PC-3 (cell line): ENCODE measurements around the gene CALCOCO2. TPM values are rescaled to one million over a fixed set of nuclear protein-coding genes. Genes with fewer than 3 reads are reported as not detected.

Source experiments
- ATAC-seq: fragments of 200-7000 bp; cut with Tn5 transposase; 2 replicates; pipeline ENCODE4 v1.9.1; 2020; ENCODE audit warnings: mild to moderate bottlenecking, moderate library complexity
- BruUV-seq: library from RNA; stranded (reverse); fragments of 400-500 nt; replicated peaks from 2 replicates; lab custom pipeline; 2021; lab: Mats Ljungman, UMichigan
- CTCF ChIA-PET: fragments of 300-600 bp; sonication (Branson Sonifier 250); formaldehyde crosslinking; loops from one replicate; lab custom pipeline; 2022; ENCODE audit warnings: antibody characterized with exemption; lab: Charles Lee
- POLR2A ChIA-PET: fragments of 300-600 bp; sonication (Branson Sonifier 250); formaldehyde crosslinking; loops from one replicate; lab custom pipeline; 2022; ENCODE audit warnings: antibody characterized with exemption; ENCODE audit not compliant: unreplicated experiment; lab: Charles Lee
- DNase-seq: peaks from one replicate; pipeline ENCODE4 v3.0.0-alpha.2; 2015
- H2AFZ ChIP-seq: fragments of 300-600 bp; sonication (generic); 2 replicates; pipeline ENCODE4 v1.6.0; 2016; ENCODE audit warnings: antibody characterized with exemption, low read length
- H3F3A ChIP-seq: fragments of 300-600 bp; sonication (generic); one replicate; pipeline ENCODE4 v1.6.0; 2017; ENCODE audit warnings: antibody characterized with exemption, low read length, control low read depth, mild to moderate bottlenecking; ENCODE audit not compliant: unreplicated experiment
- H3K27ac ChIP-seq: fragments of 300-600 bp; sonication (generic); 2 replicates; pipeline ENCODE4 v1.5.1; 2016; ENCODE audit warnings: mild to moderate bottlenecking, low read length
- H3K27me3 ChIP-seq: fragments of 300-600 bp; sonication (generic); 2 replicates; pipeline ENCODE4 v1.6.1; 2016; ENCODE audit warnings: low read length, mixed read lengths
- H3K36me3 ChIP-seq: fragments of 300-600 bp; sonication (generic); 2 replicates; pipeline ENCODE4 v1.6.1; 2016; ENCODE audit warnings: low read depth, mixed run types, low read length, mixed read lengths
- H3K4me1 ChIP-seq: fragments of 300-600 bp; sonication (generic); 2 replicates; pipeline ENCODE4 v1.5.1; 2016; ENCODE audit warnings: low read length; ENCODE audit not compliant: insufficient read depth
- H3K4me2 ChIP-seq: fragments of 300-600 bp; sonication (generic); 2 replicates; pipeline ENCODE4 v1.6.0; 2016; ENCODE audit warnings: low read length
- H3K4me3 ChIP-seq: fragments of 300-600 bp; sonication (generic); 2 replicates; pipeline ENCODE4 v1.5.1; 2016; ENCODE audit warnings: mild to moderate bottlenecking, low read length, mixed read lengths
- H3K79me2 ChIP-seq: fragments of 300-600 bp; sonication (generic); 2 replicates; pipeline ENCODE4 v1.6.1; 2017; ENCODE audit warnings: low read length, mixed read lengths
- H3K9ac ChIP-seq: fragments of 300-600 bp; sonication (generic); 2 replicates; pipeline ENCODE4 v1.6.0; 2016; ENCODE audit warnings: mild to moderate bottlenecking, low read length
- H3K9me2 ChIP-seq: fragments of 300-600 bp; sonication (generic); replicated peaks from 2 replicates; pipeline ENCODE4 v1.6.1; 2016; ENCODE audit warnings: mixed run types, low read length, mixed read lengths
- H3K9me3 ChIP-seq: fragments of 300-600 bp; sonication (generic); 2 replicates; pipeline ENCODE4 v1.6.1; 2016; ENCODE audit warnings: low read length, mixed read lengths
- H4K20me1 ChIP-seq: fragments of 300-600 bp; sonication (generic); 2 replicates; pipeline ENCODE4 v1.6.1; 2016; ENCODE audit warnings: low read length, mixed read lengths
- EZH2 ChIP-seq: fragments of 300-600 bp; sonication (generic); IDR thresholded peaks from one replicate; pipeline ENCODE4 v1.6.1; 2017; ENCODE audit warnings: antibody characterized with exemption, mild to moderate bottlenecking, low read length; ENCODE audit not compliant: unreplicated experiment
- EZH2phosphoT487 ChIP-seq: fragments of 300-600 bp; sonication (generic); IDR thresholded peaks from 2 replicates; pipeline ENCODE4 v1.6.1; 2018; ENCODE audit warnings: mild to moderate bottlenecking, antibody characterized with exemption, low read length, borderline replicate concordance
- intact Hi-C: fragments of 100-400 bp; cut with micrococcal nuclease; formaldehyde crosslinking; loops from 2 replicates; pipeline ENCODE4 v1.9.0; 2023
- total RNA-seq: library from RNA; depleted of rRNA; stranded (reverse); fragments of >200 nt; gene quantifications from 2 replicates; pipeline ENCODE4 v1.2.3, GENCODE V29; 2014
- TF ChIP-seq, protein P1 (sequence below): fragments of 300-600 bp; sonication (generic); conservative IDR thresholded peaks from 2 replicates; pipeline ENCODE4 v1.5.1; 2017; ENCODE audit warnings: antibody characterized with exemption, low read depth, mild to moderate bottlenecking, low read length

The CALCOCO2 gene
- total RNA-seq, 1 experiment from 2014 or later, result 47.2 TPM

DNA sequence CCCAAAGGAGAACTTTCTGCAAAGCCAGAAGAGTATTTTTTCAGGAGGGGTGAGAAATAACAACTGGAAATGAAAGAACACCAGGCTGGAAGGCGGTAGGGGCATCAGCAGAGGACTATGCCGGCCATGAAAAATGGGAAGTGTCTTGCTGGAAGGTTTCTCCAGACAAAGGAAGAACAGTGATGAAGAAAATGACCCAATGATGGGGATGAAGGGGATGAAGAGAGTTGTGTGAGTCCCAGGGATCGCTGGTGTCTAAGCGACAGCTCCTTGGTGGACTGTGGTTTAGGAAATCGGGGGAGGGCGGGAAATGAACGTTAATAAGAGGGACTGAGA, 14.4 kb upstream of the CALCOCO2 start:
- Histone ChIP-seq H3F3A (no peaks in the 10 kb centered on the region), H4K20me1 (no peaks in the 10 kb centered on the region), H3K9me3 (no peaks in the 10 kb centered on the region), H2AFZ (peak overlapping the region; percentile 89), H3K9me2 (no peaks in the 10 kb centered on the region), H3K27me3 (no peaks in the 10 kb centered on the region), H3K4me3 (peak overlapping the region; percentile 65), H3K36me3 (no peaks in the 10 kb centered on the region), H3K9ac (no peak overlapping the region), H3K4me1 (peaks cover 12% of the 10 kb centered on the region), H3K27ac (no peak overlapping the region), H3K4me2 (peak overlapping the region; percentile 87), H3K79me2 (no peaks in the 10 kb centered on the region)
- no peak for DNase-seq
- ATAC-seq, result no peak
- ChIA-PET POLR2A (interaction anchor here (0.6 kb wide), 1 partner anchor 76 kb away, joined by 5 read pairs; the partner anchor contains the start of gene ATP5MC1), CTCF (interaction anchor here (0.6 to 2.8 kb wide), 4 partner anchors 9 to 145 kb away, joined by 4 to 26 read pairs (median 4); no protein-coding TSS in a partner anchor)
- intact Hi-C loops, result no loop called here
- TF ChIP-seq EZH2phosphoT487, result no peak
- TF ChIP-seq, protein P1, sequence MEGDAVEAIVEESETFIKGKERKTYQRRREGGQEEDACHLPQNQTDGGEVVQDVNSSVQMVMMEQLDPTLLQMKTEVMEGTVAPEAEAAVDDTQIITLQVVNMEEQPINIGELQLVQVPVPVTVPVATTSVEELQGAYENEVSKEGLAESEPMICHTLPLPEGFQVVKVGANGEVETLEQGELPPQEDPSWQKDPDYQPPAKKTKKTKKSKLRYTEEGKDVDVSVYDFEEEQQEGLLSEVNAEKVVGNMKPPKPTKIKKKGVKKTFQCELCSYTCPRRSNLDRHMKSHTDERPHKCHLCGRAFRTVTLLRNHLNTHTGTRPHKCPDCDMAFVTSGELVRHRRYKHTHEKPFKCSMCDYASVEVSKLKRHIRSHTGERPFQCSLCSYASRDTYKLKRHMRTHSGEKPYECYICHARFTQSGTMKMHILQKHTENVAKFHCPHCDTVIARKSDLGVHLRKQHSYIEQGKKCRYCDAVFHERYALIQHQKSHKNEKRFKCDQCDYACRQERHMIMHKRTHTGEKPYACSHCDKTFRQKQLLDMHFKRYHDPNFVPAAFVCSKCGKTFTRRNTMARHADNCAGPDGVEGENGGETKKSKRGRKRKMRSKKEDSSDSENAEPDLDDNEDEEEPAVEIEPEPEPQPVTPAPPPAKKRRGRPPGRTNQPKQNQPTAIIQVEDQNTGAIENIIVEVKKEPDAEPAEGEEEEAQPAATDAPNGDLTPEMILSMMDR, result no peak
- no peak for TF ChIP-seq EZH2
- no TSS peak for BruUV-seq

DNA sequence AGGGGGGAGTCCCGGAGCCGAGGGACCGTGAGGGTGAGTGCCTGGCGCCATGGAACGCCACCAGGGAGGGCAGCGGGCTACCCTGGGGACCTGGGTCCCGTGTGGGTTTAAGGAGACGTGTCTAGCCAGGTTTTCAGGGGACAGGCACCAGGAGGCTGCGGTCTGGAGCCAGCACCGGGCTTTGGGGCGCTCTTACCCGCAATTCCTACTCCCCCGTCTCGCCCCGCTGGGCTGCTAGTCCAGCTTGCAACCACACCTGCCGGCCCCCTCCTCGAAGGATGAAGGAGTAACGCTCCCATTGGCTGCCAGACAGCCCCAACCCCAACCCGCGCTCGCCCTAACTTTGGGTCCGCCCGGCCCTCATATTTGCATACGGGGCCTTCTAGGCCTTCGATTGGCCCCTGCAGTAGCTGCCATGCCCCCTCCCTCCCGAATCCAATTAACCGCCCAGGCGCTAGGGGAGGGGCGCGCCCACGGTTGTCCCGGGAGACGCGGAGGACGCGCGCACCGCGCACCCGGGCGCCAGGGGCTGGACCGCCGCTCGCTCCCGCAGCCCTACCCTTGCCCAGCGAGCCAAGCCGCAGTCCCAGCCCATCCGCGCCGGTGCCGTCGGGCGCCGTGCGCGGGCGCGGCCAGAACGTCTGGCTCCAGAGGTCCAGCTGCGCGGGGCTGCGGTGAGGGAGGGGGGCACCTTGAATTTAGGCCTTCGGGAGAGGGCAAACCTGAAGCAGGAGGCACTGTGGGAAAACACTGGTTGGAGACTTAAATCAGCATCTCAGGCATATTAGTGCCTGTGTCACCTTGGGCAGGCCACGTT, 13.9 kb upstream of the CALCOCO2 start, which contains the start of gene TTLL6:
TTLL6 (minus strand) TSS at position 456 of the 817 bp plus-strand sequence; CDS start at position 299, 157 bp downstream.
- Histone ChIP-seq H3K9me3 (no peaks in the 10 kb centered on the region), H3F3A (no peaks in the 10 kb centered on the region), H3K36me3 (no peaks in the 10 kb centered on the region), H3K4me1 (peaks cover 12% of the 10 kb centered on the region), H2AFZ (peak within 1 kb of the TSS; percentile 89), H3K79me2 (no peaks in the 10 kb centered on the region), H3K27me3 (no peaks in the 10 kb centered on the region), H4K20me1 (no peaks in the 10 kb centered on the region), H3K9ac (peak within 1 kb of the TSS; percentile 13; the same call in 1 of the 2 replicates), H3K4me2 (peak within 1 kb of the TSS; percentile 87), H3K9me2 (no peaks in the 10 kb centered on the region), H3K27ac (no peak within 1 kb of the TSS), H3K4me3 (peak within 1 kb of the TSS; percentile 65)
- TF ChIP-seq, protein P1, result no peak
- no peak for TF ChIP-seq EZH2phosphoT487
- TF ChIP-seq EZH2, result no peak
- ChIA-PET POLR2A (interaction anchor here (0.6 kb wide), 3 partner anchors 43 to 89 kb away, joined by 5 to 17 read pairs (median 5); partner anchors contain the start of genes ATP5MC1 and HOXB13), CTCF (interaction anchor here (0.6 to 2.8 kb wide), 7 partner anchors 18 to 146 kb away, joined by 3 to 26 read pairs (median 4); no protein-coding TSS in a partner anchor)
- peak; percentile 98 for DNase-seq
- no TSS peak for BruUV-seq
- ATAC-seq, result peak; percentile 96
- intact Hi-C loops, result no loop called here
